Measurements from ENCODE around the gene ARHGAP9.

The ARHGAP9 gene

DNA sequence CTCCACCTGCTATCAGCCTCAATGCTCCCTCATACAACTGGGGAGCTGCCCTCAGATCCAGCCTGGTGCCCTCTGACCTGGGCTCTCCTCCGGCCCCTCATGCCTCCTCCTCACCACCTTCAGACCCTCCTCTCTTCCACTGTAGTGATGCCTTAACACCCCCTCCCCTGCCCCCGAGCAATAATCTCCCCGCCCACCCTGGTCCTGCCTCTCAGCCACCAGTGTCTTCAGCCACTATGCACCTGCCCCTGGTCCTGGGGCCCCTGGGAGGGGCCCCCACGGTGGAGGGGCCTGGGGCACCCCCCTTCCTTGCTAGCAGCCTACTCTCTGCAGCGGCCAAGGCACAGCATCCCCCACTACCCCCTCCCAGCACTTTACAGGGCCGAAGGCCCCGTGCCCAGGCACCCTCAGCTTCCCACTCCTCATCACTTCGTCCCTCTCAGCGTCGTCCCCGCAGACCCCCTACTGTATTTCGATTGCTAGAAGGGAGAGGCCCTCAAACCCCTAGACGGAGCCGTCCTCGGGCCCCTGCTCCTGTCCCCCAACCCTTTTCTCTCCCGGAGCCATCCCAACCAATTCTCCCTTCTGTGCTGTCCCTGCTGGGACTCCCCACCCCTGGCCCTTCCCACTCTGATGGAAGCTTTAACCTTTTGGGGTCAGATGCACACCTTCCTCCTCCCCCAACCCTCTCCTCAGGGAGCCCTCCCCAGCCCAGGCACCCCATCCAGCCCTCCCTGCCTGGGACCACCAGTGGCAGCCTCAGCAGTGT, 46.1 kb upstream of the ARHGAP9 start:
- H3K27ac ChIP-seq (ENCODE audit: extremely low read depth, low read depth, low read length): no peak overlapping the region

DNA sequence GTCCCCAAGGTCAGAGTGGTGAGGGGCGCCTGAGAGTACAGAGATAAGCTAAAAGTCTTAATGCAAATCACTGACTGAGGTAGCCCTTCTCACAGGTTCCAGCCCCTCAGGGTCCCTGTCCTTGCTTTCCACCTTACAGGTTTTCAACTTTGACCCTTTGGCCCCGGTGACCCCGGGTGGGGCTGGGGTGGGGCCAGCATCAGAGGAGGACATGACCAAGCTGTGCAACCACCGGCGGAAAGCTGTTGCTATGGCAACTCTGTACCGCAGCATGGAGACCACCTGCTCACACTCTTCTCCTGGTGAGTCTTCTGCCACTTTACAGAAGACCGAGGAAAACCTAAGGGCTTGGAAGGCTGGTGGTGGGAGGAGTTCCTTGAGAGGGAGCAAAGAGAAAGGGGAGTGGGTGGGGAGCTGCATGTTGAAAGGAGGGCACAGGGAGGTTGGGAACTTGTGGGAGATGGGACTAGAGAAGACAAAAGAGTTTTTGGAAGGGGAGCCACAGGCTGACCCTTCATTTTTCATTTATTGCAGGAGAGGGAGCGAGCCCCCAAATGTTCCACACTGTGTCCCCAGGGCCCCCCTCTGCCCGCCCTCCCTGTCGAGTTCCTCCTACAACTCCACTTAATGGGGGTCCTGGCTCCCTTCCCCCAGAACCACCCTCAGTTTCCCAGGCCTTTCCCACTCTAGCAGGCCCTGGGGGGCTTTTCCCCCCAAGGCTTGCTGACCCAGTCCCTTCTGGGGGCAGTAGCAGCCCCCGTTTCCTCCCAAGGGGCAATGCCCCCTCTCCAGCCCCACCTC, 45.3 kb upstream of the ARHGAP9 start:
- POLR2A ChIA-PET: interaction anchor here (1.0 to 2.6 kb wide), 3 partner anchors 8 to 26 kb away, joined by 4 to 16 read pairs (median 4); partner anchors contain the start of gene DCTN2
- H3K36me3 ChIP-seq (ENCODE audit: control insufficient read depth in 2 of 2, insufficient read depth in 1 of 2, low read length in 2 of 2): peaks cover 3 to 59% of the 10 kb centered on the region in 2 experiments; a peak in 1 of 3 replicates
- H3K9me3 ChIP-seq (ENCODE audit: control insufficient read depth, insufficient read depth, low read depth, low read length): no peaks in the 10 kb centered on the region
- no peak overlapping the region for H3K27ac ChIP-seq (ENCODE audit: extremely low read depth, low read depth, low read length)
- no peak overlapping the region for H3K4me3 ChIP-seq (ENCODE audit: low read depth, low read length)
- CTCF ChIA-PET: interaction anchor here (1.5 kb wide), 1 partner anchor 201 kb away, joined by 6 read pairs; no protein-coding TSS in a partner anchor
- peak; percentile 61; the same call in 1 of the 2 replicates for TF ChIP-seq GLIS2 (tag by site-specific recombination; IDR thresholded peaks at IDR 0.05)
- no peak for TF ChIP-seq ZNF501 (tag by site-specific recombination; IDR thresholded peaks at IDR 0.05)
- 0 out of 2 replicates have a peak, but pooled peaks have one; percentile 10 for TF ChIP-seq SP2 (tag by site-specific recombination; IDR thresholded peaks at IDR 0.05)
- peaks cover 13% of the 10 kb centered on the region for H3K4me1 ChIP-seq (ENCODE audit: control insufficient read depth, insufficient read depth, low read length)

More for the DNA sequence above, 46.1 kb upstream of the ARHGAP9 start:
- no peak overlapping the region for H3K4me3 ChIP-seq (ENCODE audit: low read depth, low read length)
- H3K36me3 ChIP-seq (ENCODE audit: control insufficient read depth in 2 of 2, insufficient read depth in 1 of 2, low read length in 2 of 2): peaks cover 3 to 67% of the 10 kb centered on the region in 2 experiments; a peak in 1 of 3 replicates
- CTCF ChIA-PET: no interaction called here
- no peak for TF ChIP-seq ZNF423 (tag by site-specific recombination; IDR thresholded peaks at IDR 0.05)
- TF ChIP-seq, protein P1, sequence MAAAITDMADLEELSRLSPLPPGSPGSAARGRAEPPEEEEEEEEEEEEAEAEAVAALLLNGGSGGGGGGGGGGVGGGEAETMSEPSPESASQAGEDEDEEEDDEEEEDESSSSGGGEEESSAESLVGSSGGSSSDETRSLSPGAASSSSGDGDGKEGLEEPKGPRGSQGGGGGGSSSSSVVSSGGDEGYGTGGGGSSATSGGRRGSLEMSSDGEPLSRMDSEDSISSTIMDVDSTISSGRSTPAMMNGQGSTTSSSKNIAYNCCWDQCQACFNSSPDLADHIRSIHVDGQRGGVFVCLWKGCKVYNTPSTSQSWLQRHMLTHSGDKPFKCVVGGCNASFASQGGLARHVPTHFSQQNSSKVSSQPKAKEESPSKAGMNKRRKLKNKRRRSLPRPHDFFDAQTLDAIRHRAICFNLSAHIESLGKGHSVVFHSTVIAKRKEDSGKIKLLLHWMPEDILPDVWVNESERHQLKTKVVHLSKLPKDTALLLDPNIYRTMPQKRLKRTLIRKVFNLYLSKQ (tag by site-specific recombination; IDR thresholded peaks at IDR 0.05; ENCODE audit: borderline replicate concordance): no peak
- peak; percentile 64 for TF ChIP-seq ZFHX2 (tag by site-specific recombination; conservative IDR thresholded peaks at IDR 0.05)
- peak; percentile 59; the same call in 1 of the 2 replicates for TF ChIP-seq EGR2 (tag by site-specific recombination; IDR thresholded peaks at IDR 0.05; ENCODE audit: low read depth)
- H3K9me3 ChIP-seq (ENCODE audit: control insufficient read depth, insufficient read depth, low read depth, low read length): no peaks in the 10 kb centered on the region
- peaks cover 13% of the 10 kb centered on the region for H3K4me1 ChIP-seq (ENCODE audit: control insufficient read depth, insufficient read depth, low read length)
- POLR2A ChIA-PET: interaction anchor here (1.4 kb wide), 1 partner anchor 9 kb away, joined by 4 read pairs; no protein-coding TSS in a partner anchor

DNA sequence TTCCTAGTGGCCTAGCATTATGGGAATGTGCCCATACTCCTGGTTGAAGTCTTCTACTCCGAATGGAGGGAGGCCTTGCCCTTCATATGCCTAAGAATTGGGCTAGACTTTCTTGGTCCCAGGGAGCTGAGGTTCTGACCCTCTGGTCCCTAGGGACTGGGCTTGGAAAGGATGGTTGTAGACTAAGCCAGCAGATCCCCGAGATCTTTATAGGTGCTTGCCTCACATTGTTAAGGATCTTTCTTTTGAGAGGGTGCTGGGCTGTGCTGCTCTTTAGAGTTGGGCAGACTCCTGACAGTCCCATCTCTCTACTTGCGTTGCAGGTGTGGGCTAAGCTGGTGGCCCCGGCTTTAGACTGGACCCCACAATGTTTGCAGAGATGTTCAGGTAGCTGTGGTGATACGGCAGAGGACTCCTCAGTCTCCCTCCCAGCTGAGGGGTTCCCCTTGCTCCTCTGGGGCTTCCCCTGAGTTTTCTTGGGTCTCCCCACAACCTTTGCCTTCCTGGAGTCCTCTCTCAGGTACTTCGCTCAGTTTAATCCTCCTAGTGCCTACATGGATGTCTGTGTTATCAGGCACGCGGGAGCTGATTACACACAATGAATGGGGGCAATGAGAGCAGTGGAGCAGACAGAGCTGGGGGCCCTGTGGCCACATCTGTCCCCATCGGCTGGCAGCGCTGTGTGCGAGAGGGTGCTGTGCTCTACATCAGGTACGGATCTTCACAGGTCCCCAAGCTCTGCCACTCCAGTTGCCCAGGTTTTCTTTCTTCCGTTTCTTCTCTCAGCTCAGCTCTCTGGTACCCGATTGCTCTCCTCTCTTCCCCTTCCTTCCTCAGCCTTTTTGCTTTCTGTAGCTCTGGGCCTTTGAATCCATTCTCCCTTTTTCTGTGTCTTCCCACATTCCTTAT, 44.3 kb upstream of the ARHGAP9 start:
- H3K4me1 ChIP-seq (ENCODE audit: control insufficient read depth, insufficient read depth, low read length): peaks cover 13% of the 10 kb centered on the region
- no peaks in the 10 kb centered on the region for H3K9me3 ChIP-seq (ENCODE audit: control insufficient read depth, insufficient read depth, low read depth, low read length)
- peak overlapping the region; percentile 94 for H3K27ac ChIP-seq (ENCODE audit: extremely low read depth, low read depth, low read length)
- H3K36me3 ChIP-seq (ENCODE audit: control insufficient read depth in 2 of 2, insufficient read depth in 1 of 2, low read length in 2 of 2): peaks cover 0 to 55% of the 10 kb centered on the region in 2 experiments; a peak in 1 of 3 replicates
- H3K4me3 ChIP-seq (ENCODE audit: low read depth, low read length): peak overlapping the region; percentile 59
- ChIA-PET POLR2A (interaction anchor here (0.7 to 2.6 kb wide), 9 partner anchors 8 to 221 kb away, joined by 3 to 16 read pairs (median 4); partner anchors contain the start of genes DCTN2, PIP4K2C and TSPAN31), CTCF (interaction anchor here (0.5 to 1.5 kb wide), 3 partner anchors 65 to 370 kb away, joined by 3 to 6 read pairs (median 3); no protein-coding TSS in a partner anchor)
- TF ChIP-seq, protein P2, sequence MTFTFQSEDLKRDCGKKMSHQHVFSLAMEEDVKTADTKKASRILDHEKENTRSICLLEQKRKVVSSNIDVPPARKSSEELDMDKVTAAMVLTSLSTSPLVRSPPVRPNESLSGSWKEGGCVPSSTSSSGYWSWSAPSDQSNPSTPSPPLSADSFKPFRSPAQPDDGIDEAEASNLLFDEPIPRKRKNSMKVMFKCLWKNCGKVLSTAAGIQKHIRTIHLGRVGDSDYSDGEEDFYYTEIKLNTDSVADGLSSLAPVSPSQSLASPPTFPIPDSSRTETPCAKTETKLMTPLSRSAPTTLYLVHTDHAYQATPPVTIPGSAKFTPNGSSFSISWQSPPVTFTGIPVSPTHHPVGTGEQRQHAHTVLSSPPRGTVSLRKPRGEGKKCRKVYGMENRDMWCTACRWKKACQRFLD (tag by site-specific recombination; IDR thresholded peaks at IDR 0.05): no peak
- TF ChIP-seq, protein P3, sequence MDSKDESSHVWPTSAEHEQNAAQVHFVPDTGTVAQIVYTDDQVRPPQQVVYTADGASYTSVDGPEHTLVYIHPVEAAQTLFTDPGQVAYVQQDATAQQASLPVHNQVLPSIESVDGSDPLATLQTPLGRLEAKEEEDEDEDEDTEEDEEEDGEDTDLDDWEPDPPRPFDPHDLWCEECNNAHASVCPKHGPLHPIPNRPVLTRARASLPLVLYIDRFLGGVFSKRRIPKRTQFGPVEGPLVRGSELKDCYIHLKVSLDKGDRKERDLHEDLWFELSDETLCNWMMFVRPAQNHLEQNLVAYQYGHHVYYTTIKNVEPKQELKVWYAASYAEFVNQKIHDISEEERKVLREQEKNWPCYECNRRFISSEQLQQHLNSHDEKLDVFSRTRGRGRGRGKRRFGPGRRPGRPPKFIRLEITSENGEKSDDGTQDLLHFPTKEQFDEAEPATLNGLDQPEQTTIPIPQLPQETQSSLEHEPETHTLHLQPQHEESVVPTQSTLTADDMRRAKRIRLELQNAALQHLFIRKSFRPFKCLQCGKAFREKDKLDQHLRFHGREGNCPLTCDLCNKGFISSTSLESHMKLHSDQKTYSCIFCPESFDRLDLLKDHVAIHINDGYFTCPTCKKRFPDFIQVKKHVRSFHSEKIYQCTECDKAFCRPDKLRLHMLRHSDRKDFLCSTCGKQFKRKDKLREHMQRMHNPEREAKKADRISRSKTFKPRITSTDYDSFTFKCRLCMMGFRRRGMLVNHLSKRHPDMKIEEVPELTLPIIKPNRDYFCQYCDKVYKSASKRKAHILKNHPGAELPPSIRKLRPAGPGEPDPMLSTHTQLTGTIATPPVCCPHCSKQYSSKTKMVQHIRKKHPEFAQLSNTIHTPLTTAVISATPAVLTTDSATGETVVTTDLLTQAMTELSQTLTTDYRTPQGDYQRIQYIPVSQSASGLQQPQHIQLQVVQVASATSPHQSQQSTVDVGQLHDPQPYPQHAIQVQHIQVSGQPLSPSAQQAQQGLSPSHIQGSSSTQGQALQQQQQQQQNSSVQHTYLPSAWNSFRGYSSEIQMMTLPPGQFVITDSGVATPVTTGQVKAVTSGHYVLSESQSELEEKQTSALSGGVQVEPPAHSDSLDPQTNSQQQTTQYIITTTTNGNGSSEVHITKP (tag by site-specific recombination; IDR thresholded peaks at IDR 0.05): no peak
- TF ChIP-seq ZNF366 (tag by site-specific recombination; conservative IDR thresholded peaks at IDR 0.05) (peak; percentile 59), ZBTB21 (tag by site-specific recombination; IDR thresholded peaks at IDR 0.05) (no peak), ZBTB48 (tag by site-specific recombination; IDR thresholded peaks at IDR 0.05) (peak; percentile 31; the same call in 1 of the 2 replicates), ZNF600 (tag by site-specific recombination; IDR thresholded peaks at IDR 0.05) (peak; percentile 54; the same call in 1 of the 2 replicates), ZBTB17 (tag by site-specific recombination; IDR thresholded peaks at IDR 0.05) (peak; percentile 77; the same call in 1 of the 2 replicates), KLF9 (tag by site-specific recombination; IDR thresholded peaks at IDR 0.05; ENCODE audit: low read depth) (no peak), ZNF37A (tag by site-specific recombination; IDR thresholded peaks at IDR 0.05) (no peak)
- TF ChIP-seq, protein P4, sequence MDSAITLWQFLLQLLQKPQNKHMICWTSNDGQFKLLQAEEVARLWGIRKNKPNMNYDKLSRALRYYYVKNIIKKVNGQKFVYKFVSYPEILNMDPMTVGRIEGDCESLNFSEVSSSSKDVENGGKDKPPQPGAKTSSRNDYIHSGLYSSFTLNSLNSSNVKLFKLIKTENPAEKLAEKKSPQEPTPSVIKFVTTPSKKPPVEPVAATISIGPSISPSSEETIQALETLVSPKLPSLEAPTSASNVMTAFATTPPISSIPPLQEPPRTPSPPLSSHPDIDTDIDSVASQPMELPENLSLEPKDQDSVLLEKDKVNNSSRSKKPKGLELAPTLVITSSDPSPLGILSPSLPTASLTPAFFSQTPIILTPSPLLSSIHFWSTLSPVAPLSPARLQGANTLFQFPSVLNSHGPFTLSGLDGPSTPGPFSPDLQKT (IDR thresholded peaks at IDR 0.05; ENCODE audit: borderline replicate concordance, low read depth, low read length): no peak

All from HEK293 (cell line).